LNCaP clone FGC (cell line): ENCODE measurements around the gene RANBP17.

Source experiments
- DNase-seq: peaks from one replicate; pipeline ENCODE4 v3.0.0-alpha.2; 2011; ENCODE audit warnings: low read depth
- H3K4me3 ChIP-seq: 2 replicates; pipeline ENCODE4 v1.5.1; 2011; ENCODE audit warnings: mild to moderate bottlenecking, low read depth, low read length, control low read depth
- CTCF ChIP-seq: IDR thresholded peaks from 2 replicates; pipeline ENCODE4 v1.5.1; 2012; ENCODE audit warnings: mild to moderate bottlenecking; ENCODE audit not compliant: control insufficient read depth, insufficient read depth; ENCODE audit errors: extremely low read depth

RANBP17 gene

DNA sequence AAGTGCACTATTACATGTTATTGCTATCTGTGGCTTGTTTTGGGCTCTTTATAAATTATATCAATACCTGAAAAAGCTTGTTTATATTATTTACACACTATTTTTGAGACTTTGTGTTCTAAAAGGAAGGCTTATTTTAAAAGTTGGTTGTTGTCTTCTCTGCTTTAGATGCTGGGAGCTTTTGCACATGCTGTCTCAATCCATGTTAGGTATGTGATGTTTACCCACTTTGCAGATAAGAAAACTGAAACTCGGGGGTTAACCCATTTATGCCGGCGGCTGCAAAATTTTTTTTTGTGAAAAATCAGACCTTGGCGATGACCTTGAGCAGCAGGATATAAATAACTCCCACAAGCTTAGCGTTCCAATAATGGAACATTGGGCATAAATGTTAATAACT lies 212.9 kb downstream of the RANBP17 start:
- DNase-seq, result no peak
- H3K4me3 ChIP-seq, result no peak overlapping the region
- TF ChIP-seq CTCF, result no peak

DNA sequence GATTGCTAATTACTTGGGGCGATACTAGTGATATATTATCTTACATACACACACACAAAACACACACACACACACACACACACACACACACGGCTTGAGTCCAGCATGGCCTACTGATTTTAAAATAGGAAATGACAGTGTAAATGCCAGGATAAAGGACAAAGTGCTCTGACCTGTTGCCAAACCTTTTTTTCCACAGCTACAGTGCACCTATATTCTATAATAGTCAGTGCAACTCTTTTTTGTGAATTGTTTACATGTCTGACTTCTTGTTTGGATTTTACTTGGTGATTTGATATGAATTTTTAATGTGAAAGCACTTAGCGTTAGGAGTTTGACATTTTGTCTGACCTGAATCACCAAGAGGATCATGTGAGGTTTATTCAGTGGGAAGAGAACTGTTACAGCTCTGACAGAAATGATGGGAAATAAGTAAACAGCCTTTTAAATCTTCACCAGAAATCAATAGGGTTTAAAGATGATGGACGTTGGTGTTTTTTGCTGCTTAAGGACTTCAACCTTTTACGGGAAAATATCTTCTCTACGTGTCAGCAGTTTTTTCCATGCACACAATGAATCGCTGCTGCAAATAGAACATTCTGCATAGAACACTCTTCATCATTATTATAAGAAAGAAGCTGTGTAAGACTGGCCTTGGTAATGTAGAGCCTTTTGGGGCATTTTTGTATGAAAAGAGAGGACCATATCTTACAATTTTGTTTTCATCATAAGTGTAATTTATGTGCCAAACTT lies 218.5 kb downstream of the RANBP17 start:
- TF ChIP-seq CTCF, result no peak
- no peak for DNase-seq
- no peak overlapping the region for H3K4me3 ChIP-seq

GRCh38 chr5:171081319-171081718 lies 219.5 kb downstream of the RANBP17 start:
- TF ChIP-seq CTCF, result no peak
- H3K4me3 ChIP-seq, result no peak overlapping the region
- no peak for DNase-seq

DNA sequence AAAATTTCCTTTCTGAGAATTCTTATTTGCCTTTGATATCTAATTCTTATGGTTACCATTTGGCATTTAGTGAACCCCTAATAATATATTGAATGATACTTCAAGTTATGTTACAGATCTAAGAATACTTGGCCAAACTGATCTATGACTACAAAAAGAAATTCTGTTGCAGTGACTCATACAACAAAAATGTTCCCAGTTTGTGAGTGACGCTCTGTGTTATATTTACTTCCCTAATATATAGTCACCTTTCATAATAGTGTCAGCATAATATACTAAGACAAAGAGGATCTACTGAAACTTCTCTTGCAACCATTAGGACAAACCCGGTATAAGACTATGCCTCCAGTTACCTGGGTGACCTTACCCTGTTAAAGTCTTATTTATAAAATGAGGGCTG lies 230.4 kb downstream of the RANBP17 start:
- no peak for TF ChIP-seq CTCF
- no peak for DNase-seq
- no peak overlapping the region for H3K4me3 ChIP-seq

DNA sequence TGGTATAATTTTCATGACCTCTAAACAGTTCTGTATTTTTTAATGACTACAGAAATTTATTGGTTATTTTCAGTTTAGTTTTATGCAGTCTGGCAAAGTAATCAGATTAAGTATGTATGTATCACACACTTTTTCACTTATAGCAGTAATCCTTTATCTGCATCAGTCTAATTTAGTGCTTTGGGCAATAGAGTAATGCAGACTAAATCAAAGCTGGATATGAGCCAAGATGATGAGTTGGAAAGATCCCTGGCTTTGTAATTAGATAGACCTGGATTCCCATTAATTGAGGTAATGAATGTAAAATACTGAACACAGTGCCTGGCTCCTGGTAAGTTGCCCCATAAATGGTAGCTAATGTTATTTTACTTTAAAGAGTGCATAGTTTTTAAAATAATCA lies 231.8 kb downstream of the RANBP17 start:
- DNase-seq, result no peak
- H3K4me3 ChIP-seq, result no peak overlapping the region
- no peak for TF ChIP-seq CTCF

- no peak for TF ChIP-seq CTCF
- DNase-seq, result no peak
- no peak overlapping the region for H3K4me3 ChIP-seq
Observed at GRCh38 chr5:171094356-171094755, 232.5 kb downstream of the RANBP17 start.
